IPS DF 6.9 (cell line): ENCODE results near the gene BEX3.
A peak's percentile ranks its signal among the peaks of the same experiment; 100 is the strongest.
"Not testable (repeated sequence)": the region's sequence is repeated elsewhere in the genome, so short reads cannot be mapped to it uniquely, and the experiment has no call there.

Experiments
- DNase-seq: peaks from one replicate; pipeline ENCODE4 v3.0.0-alpha.2; 2013; ENCODE audit warnings: low read depth, low spot score
- H3K27ac ChIP-seq: one replicate; pipeline ENCODE4 v1.5.1; 2013; ENCODE audit warnings: low read length, control low read depth
- H3K27me3 ChIP-seq: 2 replicates; pipeline ENCODE4 v1.6.1; 2013; ENCODE audit warnings: mild to moderate bottlenecking, low read length; ENCODE audit not compliant: control insufficient read depth, insufficient read depth
- H3K36me3 ChIP-seq: 2 replicates; pipeline ENCODE4 v1.6.1; 2013; ENCODE audit warnings: low read length; ENCODE audit not compliant: control insufficient read depth, insufficient read depth
- H3K4me1 ChIP-seq: 2 replicates; pipeline ENCODE4 v1.6.1; 2013; ENCODE audit warnings: low read length; ENCODE audit not compliant: control insufficient read depth, insufficient read depth
- H3K4me3 ChIP-seq: 2 replicates; pipeline ENCODE4 v1.5.1; 2013; ENCODE audit warnings: mild to moderate bottlenecking, low read length
- H3K9me3 ChIP-seq: 2 replicates; pipeline ENCODE4 v1.6.1; 2013; ENCODE audit warnings: low read length, inconsistent platforms; ENCODE audit not compliant: control insufficient read depth, insufficient read depth
- WGBS: extraction: QIAGEN DNeasy Blood & Tissue Kit; methylation state at CpG from one replicate; pipeline ENCODE4 v1.1.7; 2013; ENCODE audit warnings: mixed read lengths, missing lambda C conversion rate; ENCODE audit not compliant: insufficient read length, insufficient coverage; 5-methylcytosine and 5-hydroxymethylcytosine counted together

Gene BEX3

GRCh38 chrX:103400931-103401330 is 24.6 kb downstream of the BEX3 start:
- Histone ChIP-seq H3K4me3 (no peak overlapping the region), H3K27me3 (no peaks in the 10 kb centered on the region), H3K4me1 (peaks cover 1% of the 10 kb centered on the region; the same call in 1 of the 2 replicates), H3K27ac (no peak overlapping the region), H3K9me3 (no peaks in the 10 kb centered on the region), H3K36me3 (no peaks in the 10 kb centered on the region)
- no peak for DNase-seq
- no CpG with 5 or more reads among the region's 1 CpG for WGBS

- no CpG with 5 or more reads among the region's 19 CpGs for WGBS
- Histone ChIP-seq H3K27me3 (no peaks in the 10 kb centered on the region), H3K4me1 (peaks cover 1% of the 10 kb centered on the region; the same call in 1 of the 2 replicates), H3K9me3 (no peaks in the 10 kb centered on the region), H3K27ac (no peak overlapping the region), H3K4me3 (peak overlapping the region; percentile 77; the same call in 1 of the 2 replicates), H3K36me3 (no peaks in the 10 kb centered on the region)
- peak; percentile 80 for DNase-seq
Observed at GRCh38 chrX:103404231-103405008, 28.1 kb downstream of the BEX3 start.

GRCh38 chrX:103405009-103405333 is 28.6 kb downstream of the BEX3 start:
- no peak for DNase-seq
- peak overlapping the region; percentile 77; the same call in 1 of the 2 replicates for H3K4me3 ChIP-seq
- H3K27me3 ChIP-seq = no peaks in the 10 kb centered on the region
- no peak overlapping the region for H3K27ac ChIP-seq
- WGBS = no CpG with 5 or more reads among the region's 7 CpGs
- H3K9me3 ChIP-seq = no peaks in the 10 kb centered on the region
- peaks cover 1% of the 10 kb centered on the region; the same call in 1 of the 2 replicates for H3K4me1 ChIP-seq
- no peaks in the 10 kb centered on the region for H3K36me3 ChIP-seq

- peaks cover 1% of the 10 kb centered on the region; the same call in 1 of the 2 replicates for H3K4me1 ChIP-seq
- H3K36me3 ChIP-seq = no peaks in the 10 kb centered on the region
- no peak overlapping the region for H3K4me3 ChIP-seq
- H3K9me3 ChIP-seq = no peaks in the 10 kb centered on the region
- no peak overlapping the region for H3K27ac ChIP-seq
- WGBS = no CpG with 5 or more reads among the region's 1 CpG
- no peak for DNase-seq
- no peaks in the 10 kb centered on the region for H3K27me3 ChIP-seq
Observed at GRCh38 chrX:103406256-103406655, 29.9 kb downstream of the BEX3 start.

GRCh38 chrX:103407776-103408175 is 31.4 kb downstream of the BEX3 start:
- WGBS = no CpG with 5 or more reads among the region's 2 CpGs
- Histone ChIP-seq H3K9me3 (no peaks in the 10 kb centered on the region), H3K27ac (no peak overlapping the region), H3K27me3 (no peaks in the 10 kb centered on the region), H3K36me3 (no peaks in the 10 kb centered on the region), H3K4me3 (no peak overlapping the region), H3K4me1 (peaks cover 1% of the 10 kb centered on the region; the same call in 1 of the 2 replicates)
- DNase-seq = no peak

- not testable (repeated sequence) for H3K4me1 ChIP-seq, H3K27ac ChIP-seq, H3K9me3 ChIP-seq, H3K4me3 ChIP-seq, DNase-seq, H3K27me3 ChIP-seq, H3K36me3 ChIP-seq
- no CpG with 5 or more reads among the region's 2 CpGs for WGBS
Observed at GRCh38 chrX:103411721-103412120, 35.4 kb downstream of the BEX3 start.

GRCh38 chrX:103413705-103414387 is 37.5 kb downstream of the BEX3 start:
- Histone ChIP-seq H3K27me3 (no peaks in the 10 kb centered on the region), H3K27ac (no peak overlapping the region), H3K9me3 (no peaks in the 10 kb centered on the region), H3K4me1 (peaks cover 3% of the 10 kb centered on the region), H3K36me3 (no peaks in the 10 kb centered on the region), H3K4me3 (no peak overlapping the region)
- no peak for DNase-seq
- WGBS = no CpG with 5 or more reads among the region's 8 CpGs

GRCh38 chrX:103414561-103414960 is 38.2 kb downstream of the BEX3 start:
- no peak for DNase-seq
- no peak overlapping the region for H3K27ac ChIP-seq
- no peaks in the 10 kb centered on the region for H3K9me3 ChIP-seq
- no CpG with 5 or more reads among the region's 7 CpGs for WGBS
- H3K36me3 ChIP-seq = no peaks in the 10 kb centered on the region
- peaks cover 3% of the 10 kb centered on the region for H3K4me1 ChIP-seq
- H3K27me3 ChIP-seq = no peaks in the 10 kb centered on the region
- no peak overlapping the region for H3K4me3 ChIP-seq

GRCh38 chrX:103415068-103415467 is 38.7 kb downstream of the BEX3 start:
- H3K4me1 ChIP-seq = peaks cover 3% of the 10 kb centered on the region
- H3K36me3 ChIP-seq = no peaks in the 10 kb centered on the region
- no peak overlapping the region for H3K27ac ChIP-seq
- DNase-seq = no peak
- H3K27me3 ChIP-seq = no peaks in the 10 kb centered on the region
- no peaks in the 10 kb centered on the region for H3K9me3 ChIP-seq
- no peak overlapping the region for H3K4me3 ChIP-seq
- WGBS = no CpG with 5 or more reads among the region's 6 CpGs

GRCh38 chrX:103415528-103415927 is 39.2 kb downstream of the BEX3 start:
- H3K27me3 ChIP-seq = no peaks in the 10 kb centered on the region
- H3K4me3 ChIP-seq = no peak overlapping the region

More at GRCh38 chrX:103415528-103415927, 39.2 kb downstream of the BEX3 start:
- Histone ChIP-seq H3K27ac (no peak overlapping the region), H3K36me3 (no peaks in the 10 kb centered on the region), H3K9me3 (no peaks in the 10 kb centered on the region), H3K4me1 (peaks cover 3% of the 10 kb centered on the region)
- no peak for DNase-seq
